GM20000 (cell line): ENCODE results near the gene SETDB1.

Experiments used
- DNase-seq: peaks from one replicate; pipeline ENCODE4 v3.0.0; 2012; ENCODE audit warnings: low spot score
- CTCF ChIP-seq: IDR thresholded peaks from 2 replicates; pipeline ENCODE4 v1.5.1; 2012; ENCODE audit warnings: mild to moderate bottlenecking, control low read depth; ENCODE audit errors: extremely low read depth, missing control alignments

The SETDB1 gene

DNA sequence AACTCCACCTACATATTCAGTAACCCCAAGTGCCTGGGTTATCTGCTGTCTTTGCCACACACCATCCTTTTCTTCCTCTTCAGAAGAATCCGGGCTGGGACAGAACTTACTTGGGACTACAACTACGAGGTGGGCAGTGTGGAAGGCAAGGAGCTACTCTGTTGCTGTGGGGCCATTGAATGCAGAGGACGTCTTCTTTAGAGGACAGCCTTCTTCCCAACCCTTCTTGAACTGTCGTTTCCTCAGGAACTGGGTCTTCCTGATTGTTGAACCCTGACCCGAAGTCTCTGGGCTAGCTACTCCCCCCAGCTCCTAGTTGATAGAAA lies 38.0 kb downstream of the SETDB1 start:
- no peak for DNase-seq
- TF ChIP-seq CTCF = no peak

DNA sequence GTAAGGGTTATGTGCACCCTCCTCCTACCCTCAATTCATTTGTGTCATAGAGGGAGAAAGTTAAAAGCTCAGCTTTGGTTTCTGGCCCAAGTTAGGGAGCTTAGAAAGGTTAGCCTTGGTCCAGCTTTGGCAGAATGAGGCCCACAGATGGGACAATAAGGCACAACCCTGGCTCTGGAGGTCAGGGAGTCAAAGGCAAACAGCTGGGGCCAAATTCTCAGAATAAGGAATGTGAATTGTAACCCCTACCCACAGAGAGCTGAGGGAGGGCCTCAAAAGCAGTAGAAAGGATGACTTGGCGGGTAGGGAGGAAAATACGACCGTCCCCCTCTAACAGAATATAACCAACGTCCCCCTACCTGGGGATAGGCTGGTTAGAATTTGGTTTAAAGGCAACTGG lies 39.4 kb downstream of the SETDB1 start:
- no peak for TF ChIP-seq CTCF

GRCh38 chr1:150966011-150966410 lies 39.8 kb downstream of the SETDB1 start:
- DNase-seq = no peak
- TF ChIP-seq CTCF = no peak

More for the DNA sequence above, 39.4 kb downstream of the SETDB1 start:
- no peak for DNase-seq

- no peak for DNase-seq
- no peak for TF ChIP-seq CTCF
Observed at GRCh38 chr1:150967936-150968335, 41.8 kb downstream of the SETDB1 start.

- TF ChIP-seq CTCF = no peak
- DNase-seq = no peak
Observed at GRCh38 chr1:150968491-150968890, 42.3 kb downstream of the SETDB1 start.

GRCh38 chr1:150969626-150970025 lies 43.5 kb downstream of the SETDB1 start:
- no peak for TF ChIP-seq CTCF
- no peak for DNase-seq

DNA sequence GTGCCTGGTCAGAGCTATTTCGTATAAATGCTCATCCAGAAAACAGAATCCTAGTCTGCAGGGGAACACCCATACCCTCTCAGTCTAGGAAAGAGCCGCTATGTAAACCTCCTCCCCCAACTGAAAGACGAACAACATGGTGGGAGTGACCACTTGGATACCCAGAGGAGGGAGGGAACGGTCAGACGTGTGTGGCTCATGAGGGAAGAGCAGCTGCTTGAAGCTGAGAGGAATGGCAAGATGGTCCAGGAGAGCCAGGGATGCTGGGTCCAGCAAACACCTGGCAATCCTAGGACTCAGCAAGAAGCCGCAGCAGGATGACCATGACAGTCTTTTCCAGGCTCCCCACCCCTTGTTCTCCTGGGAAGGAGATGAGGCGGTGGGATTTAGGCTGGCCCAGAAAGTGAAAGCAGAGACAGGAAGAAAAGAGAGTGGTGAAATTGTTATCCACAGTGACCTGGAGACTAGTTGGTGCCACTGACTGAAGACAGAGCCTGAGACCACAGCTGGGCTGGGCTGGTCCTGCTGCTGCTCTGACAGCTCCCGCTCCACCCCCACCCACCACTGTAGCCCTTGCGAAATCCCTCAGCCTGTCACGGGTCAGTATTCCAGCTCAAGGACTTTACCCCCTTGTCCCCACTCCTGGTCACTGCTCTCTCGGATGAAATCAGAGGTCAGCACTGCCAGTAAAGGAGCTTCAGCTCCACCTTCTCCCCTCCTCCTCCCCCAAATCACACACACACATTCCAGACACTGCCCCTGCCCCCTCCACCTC lies 44.8 kb downstream of the SETDB1 start:
- no peak for TF ChIP-seq CTCF

More for the DNA sequence above, 44.8 kb downstream of the SETDB1 start:
- no peak for DNase-seq
